Activated naive CD8-positive, alpha-beta T cell treated with anti-CD3 and anti-CD28 coated beads for 36 hours (primary cell): ENCODE measurements around the gene CSK. TPM values are rescaled to one million over a fixed set of nuclear protein-coding genes. Genes with fewer than 3 reads are reported as not detected.

Experiments used
- DNase-seq: peaks from one replicate; pipeline ENCODE4 v3.0.0; 2021
- H3K27ac Mint-ChIP-seq: one replicate; pipeline ENCODE4 v1.8.0; 2022; ENCODE audit warnings: mild to moderate bottlenecking, moderate library complexity, mixed read lengths
- H3K27me3 Mint-ChIP-seq: one replicate; pipeline ENCODE4 v1.8.0; 2022; ENCODE audit warnings: mild to moderate bottlenecking, mixed read lengths
- H3K36me3 Mint-ChIP-seq: one replicate; pipeline ENCODE4 v1.8.0; 2021; ENCODE audit warnings: mild to moderate bottlenecking, mixed read lengths
- H3K4me1 Mint-ChIP-seq: one replicate; pipeline ENCODE4 v1.8.0; 2021; ENCODE audit warnings: mixed read lengths
- H3K4me3 Mint-ChIP-seq: one replicate; pipeline ENCODE4 v1.8.0; 2022; ENCODE audit warnings: mild to moderate bottlenecking, moderate library complexity, mixed read lengths
- H3K9me3 Mint-ChIP-seq: one replicate; pipeline ENCODE4 v1.8.0; 2022; ENCODE audit warnings: mixed read lengths
- total RNA-seq, 2 experiments: library from RNA; stranded (reverse); gene quantifications; one replicate each; pipeline ENCODE4 v1.2.3, GENCODE V29; 2021

CSK gene
- total RNA-seq, 2 experiments from 2014 or later, result 308 to 310 TPM

DNA sequence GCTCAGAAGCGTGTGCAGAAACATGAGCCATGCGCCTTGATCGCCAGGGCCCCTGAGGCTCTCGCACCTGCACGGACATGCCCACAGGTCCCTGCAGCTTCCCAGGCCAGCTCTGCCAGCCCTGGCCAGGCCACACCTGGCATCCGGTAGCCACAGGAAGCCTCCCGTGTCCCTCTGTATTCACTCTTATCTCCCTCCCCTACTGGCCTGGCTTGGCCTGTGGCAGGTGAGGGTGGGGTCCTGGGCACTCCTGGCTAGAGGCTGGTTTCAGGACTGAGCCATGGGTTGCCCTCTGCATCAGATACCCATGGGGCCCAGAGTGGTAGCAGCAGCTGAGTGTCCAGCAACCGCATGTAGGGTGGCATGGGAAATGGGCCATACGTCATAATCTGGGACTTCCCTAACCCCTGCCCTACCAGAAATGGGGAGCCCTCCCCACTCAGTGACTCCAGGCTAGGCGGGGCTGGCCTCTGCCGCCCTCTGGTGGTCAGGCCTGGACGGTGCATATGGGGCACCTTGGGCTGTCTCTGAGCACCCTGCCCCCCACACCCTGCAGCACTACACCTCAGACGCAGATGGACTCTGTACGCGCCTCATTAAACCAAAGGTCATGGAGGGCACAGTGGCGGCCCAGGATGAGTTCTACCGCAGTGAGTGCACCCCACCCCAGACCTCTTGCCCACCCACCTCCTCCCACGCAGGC lies 18.1 kb downstream of the CSK start:
- no peaks in the 10 kb centered on the region for H3K9me3 Mint-ChIP-seq
- H3K4me1 Mint-ChIP-seq, result peaks cover 48% of the 10 kb centered on the region
- H3K27ac Mint-ChIP-seq, result peak overlapping the region; percentile 89
- peaks cover 40% of the 10 kb centered on the region for H3K36me3 Mint-ChIP-seq
- peak overlapping the region; percentile 4 for H3K4me3 Mint-ChIP-seq
- DNase-seq, result peak; percentile 87
- no peaks in the 10 kb centered on the region for H3K27me3 Mint-ChIP-seq

- Mint-ChIP-seq H3K36me3 (peaks cover 43% of the 10 kb centered on the region), H3K4me1 (peaks cover 42% of the 10 kb centered on the region), H3K9me3 (no peaks in the 10 kb centered on the region), H3K27ac (no peak overlapping the region), H3K27me3 (no peaks in the 10 kb centered on the region), H3K4me3 (no peak overlapping the region)
- DNase-seq, result no peak
Measured at GRCh38 chr15:74800559-74801094, 18.7 kb downstream of the CSK start.

- Mint-ChIP-seq H3K27me3 (no peaks in the 10 kb centered on the region), H3K27ac (peak overlapping the region; percentile 34), H3K4me1 (peaks cover 37% of the 10 kb centered on the region), H3K4me3 (no peak overlapping the region), H3K9me3 (no peaks in the 10 kb centered on the region), H3K36me3 (peaks cover 37% of the 10 kb centered on the region)
- no peak for DNase-seq
Measured at GRCh38 chr15:74801311-74801997, 19.6 kb downstream of the CSK start.

- Mint-ChIP-seq H3K27me3 (no peaks in the 10 kb centered on the region), H3K4me1 (peaks cover 39% of the 10 kb centered on the region), H3K4me3 (no peak overlapping the region), H3K36me3 (peaks cover 35% of the 10 kb centered on the region), H3K9me3 (no peaks in the 10 kb centered on the region), H3K27ac (no peak overlapping the region)
- no peak for DNase-seq
Measured at GRCh38 chr15:74802290-74802689, 20.4 kb downstream of the CSK start.

DNA sequence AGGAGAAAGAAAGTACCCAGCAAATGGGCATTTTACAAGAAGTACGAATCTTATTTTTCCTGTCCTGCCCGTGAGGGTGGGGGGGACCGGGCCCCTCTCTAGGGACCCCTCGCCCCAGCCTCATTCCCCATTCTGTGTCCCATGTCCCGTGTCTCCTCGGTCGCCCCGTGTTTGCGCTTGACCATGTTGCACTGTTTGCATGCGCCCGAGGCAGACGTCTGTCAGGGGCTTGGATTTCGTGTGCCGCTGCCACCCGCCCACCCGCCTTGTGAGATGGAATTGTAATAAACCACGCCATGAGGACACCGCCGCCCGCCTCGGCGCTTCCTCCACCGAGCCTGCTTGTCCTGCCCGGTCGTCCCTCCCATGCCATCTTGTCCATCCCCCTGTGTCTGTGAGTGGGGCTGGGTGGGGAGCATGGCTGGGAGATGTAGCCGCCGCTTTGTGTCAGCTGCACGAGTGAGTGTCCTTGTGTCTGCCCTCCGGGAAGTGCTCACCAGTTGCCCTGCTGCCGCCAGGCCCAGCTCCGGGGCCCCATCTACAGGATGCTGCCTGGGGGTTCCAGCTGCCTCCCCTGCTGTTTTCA lies 21.1 kb downstream of the CSK start:
- H3K27me3 Mint-ChIP-seq, result no peaks in the 10 kb centered on the region
- H3K36me3 Mint-ChIP-seq, result peaks cover 31% of the 10 kb centered on the region
- no peak overlapping the region for H3K4me3 Mint-ChIP-seq
- H3K9me3 Mint-ChIP-seq, result no peaks in the 10 kb centered on the region
- peaks cover 35% of the 10 kb centered on the region for H3K4me1 Mint-ChIP-seq
- no peak for DNase-seq
- peak overlapping the region; percentile 45 for H3K27ac Mint-ChIP-seq

GRCh38 chr15:74804935-74805334 lies 23.1 kb downstream of the CSK start:
- Mint-ChIP-seq H3K36me3 (peaks cover 24% of the 10 kb centered on the region), H3K4me3 (no peak overlapping the region), H3K4me1 (peaks cover 23% of the 10 kb centered on the region), H3K27me3 (no peaks in the 10 kb centered on the region), H3K27ac (peak overlapping the region; percentile 50), H3K9me3 (no peaks in the 10 kb centered on the region)
- DNase-seq, result no peak

DNA sequence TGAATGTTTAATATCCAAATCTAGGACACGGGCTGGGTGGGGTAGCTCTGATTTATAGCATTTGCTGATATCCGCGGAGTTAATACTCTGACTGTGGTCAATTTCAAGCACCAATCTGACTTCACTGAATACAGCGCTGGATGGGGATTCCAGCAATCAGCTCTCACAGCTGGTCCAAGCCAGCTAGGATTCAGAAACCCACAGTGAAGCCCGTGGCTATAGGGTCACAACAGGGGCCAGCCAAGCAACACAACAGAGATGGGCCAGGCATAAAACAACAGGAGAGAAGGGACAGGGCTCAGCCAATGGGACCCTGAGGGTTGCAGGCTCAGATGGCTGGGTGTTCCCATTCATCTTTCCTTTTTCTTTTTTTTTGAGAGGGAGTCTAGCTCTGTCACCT lies 25.4 kb downstream of the CSK start:
- no peak for DNase-seq
- Mint-ChIP-seq H3K9me3 (no peaks in the 10 kb centered on the region), H3K36me3 (peaks cover 20% of the 10 kb centered on the region), H3K4me1 (peaks cover 18% of the 10 kb centered on the region), H3K27me3 (no peaks in the 10 kb centered on the region), H3K4me3 (no peak overlapping the region), H3K27ac (peak overlapping the region; percentile 65)

DNA sequence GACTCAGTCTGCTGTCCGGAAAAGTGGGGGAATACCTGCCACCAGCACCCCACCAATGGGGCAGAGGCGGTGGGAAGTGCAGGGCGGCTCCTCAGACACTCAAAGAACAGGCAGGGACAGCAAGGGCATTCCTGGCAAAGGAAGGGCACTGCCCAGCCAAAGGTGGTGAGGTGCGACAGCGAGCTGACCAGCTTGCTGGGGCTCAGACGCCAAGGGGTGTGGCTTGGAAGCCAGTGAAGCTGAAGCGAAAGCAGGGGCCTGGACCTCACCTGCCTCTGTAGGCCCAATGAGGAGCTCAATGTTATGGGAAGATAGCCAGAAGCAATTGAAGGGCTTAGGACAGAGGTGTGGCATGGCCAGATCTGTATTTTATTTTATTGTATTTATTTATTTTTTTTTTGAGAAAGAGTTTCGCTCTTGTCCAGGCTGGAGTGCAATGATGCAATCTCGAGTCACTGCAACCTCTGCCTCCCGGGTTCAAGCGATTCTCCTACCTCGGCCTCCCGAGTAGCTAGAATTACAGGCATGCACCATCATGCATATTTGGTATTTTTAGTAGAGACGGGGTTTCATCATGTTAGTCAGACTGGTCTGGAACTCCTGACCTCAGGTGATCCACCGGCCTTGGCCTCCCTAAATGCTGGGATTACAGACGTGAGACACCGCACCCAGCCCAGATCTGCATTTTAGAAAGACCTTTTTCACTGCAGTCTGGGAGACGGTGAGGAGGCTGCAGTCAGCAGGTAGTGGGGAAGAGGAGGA lies 26.4 kb downstream of the CSK start:
- Mint-ChIP-seq H3K9me3 (no peaks in the 10 kb centered on the region), H3K4me3 (no peak overlapping the region), H3K27me3 (no peaks in the 10 kb centered on the region), H3K27ac (peak overlapping the region; percentile 61), H3K4me1 (peaks cover 18% of the 10 kb centered on the region), H3K36me3 (peaks cover 15% of the 10 kb centered on the region)
- no peak for DNase-seq

DNA sequence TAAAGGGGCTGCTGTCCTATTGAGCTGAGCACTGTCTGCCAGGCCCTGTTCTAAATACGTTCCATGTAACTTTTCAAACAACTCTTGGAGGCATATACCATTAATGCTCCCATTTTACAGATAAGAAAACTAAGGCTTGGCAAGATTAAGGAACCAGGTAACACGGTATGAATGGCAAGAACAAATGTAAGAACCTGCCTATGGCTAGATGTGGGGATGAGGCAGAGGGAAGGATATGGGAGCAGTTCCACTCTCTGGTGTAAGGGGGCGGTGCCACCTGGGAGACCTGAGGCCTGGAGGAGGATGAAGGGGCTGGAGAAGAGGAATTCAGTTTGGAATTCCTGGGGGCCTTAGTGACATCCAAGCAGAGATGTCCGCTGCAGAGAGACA lies 27.0 kb downstream of the CSK start:
- Mint-ChIP-seq H3K9me3 (no peaks in the 10 kb centered on the region), H3K27me3 (no peaks in the 10 kb centered on the region), H3K36me3 (peaks cover 14% of the 10 kb centered on the region), H3K4me1 (peaks cover 18% of the 10 kb centered on the region), H3K4me3 (no peak overlapping the region), H3K27ac (peak overlapping the region; percentile 8)
- no peak for DNase-seq

DNA sequence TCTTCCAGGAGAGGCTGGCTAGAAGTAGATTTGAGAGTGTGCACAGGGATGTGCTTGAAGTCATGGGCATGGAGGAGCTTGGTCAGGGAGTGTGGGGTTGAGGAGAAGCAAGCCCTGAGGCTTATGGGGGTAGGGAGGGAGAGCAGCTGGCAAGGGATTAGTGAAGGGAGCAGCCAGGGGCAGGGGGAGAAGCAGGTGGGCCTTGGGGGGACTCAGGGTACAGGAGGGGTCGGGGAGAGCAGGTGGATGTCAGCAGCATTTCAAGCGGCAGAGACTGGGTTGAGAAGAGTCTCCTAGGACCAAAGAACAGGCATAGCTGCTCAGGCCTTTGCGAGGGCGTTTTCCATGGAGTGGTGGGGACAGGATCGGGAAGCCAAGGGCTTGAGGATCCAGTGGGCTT lies 27.4 kb downstream of the CSK start:
- H3K27ac Mint-ChIP-seq, result no peak overlapping the region
- H3K9me3 Mint-ChIP-seq, result no peaks in the 10 kb centered on the region

DNA sequence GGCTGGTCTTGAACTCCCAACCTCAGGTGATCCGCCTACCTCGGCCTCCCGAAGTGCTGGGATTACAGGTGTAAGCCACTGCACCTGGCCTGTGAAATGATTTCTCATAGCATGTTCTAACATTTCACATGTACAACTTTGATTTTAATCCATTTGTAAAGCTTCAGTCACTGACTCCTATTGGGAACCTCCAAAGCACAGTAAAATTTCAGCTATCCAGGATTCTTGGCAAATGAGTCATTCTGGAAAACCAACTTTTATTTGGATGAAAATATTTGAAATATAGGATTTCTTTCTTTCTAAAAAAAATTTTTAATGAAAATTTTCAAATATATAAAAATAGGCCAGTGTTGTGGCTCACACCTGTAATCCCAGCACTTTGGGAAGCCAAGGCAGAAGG lies 28.1 kb downstream of the CSK start:
- Mint-ChIP-seq H3K4me3 (no peak overlapping the region), H3K27ac (no peak overlapping the region), H3K4me1 (peaks cover 16% of the 10 kb centered on the region), H3K36me3 (peaks cover 4% of the 10 kb centered on the region), H3K9me3 (no peaks in the 10 kb centered on the region), H3K27me3 (no peaks in the 10 kb centered on the region)
- no peak for DNase-seq

More for the DNA sequence above, 27.4 kb downstream of the CSK start:
- H3K4me3 Mint-ChIP-seq, result no peak overlapping the region
- peaks cover 18% of the 10 kb centered on the region for H3K4me1 Mint-ChIP-seq
- peaks cover 10% of the 10 kb centered on the region for H3K36me3 Mint-ChIP-seq
- no peak for DNase-seq
- no peaks in the 10 kb centered on the region for H3K27me3 Mint-ChIP-seq

GRCh38 chr15:74812533-74812932 lies 30.7 kb downstream of the CSK start, which contains the start of gene LMAN1L:
TSS of gene LMAN1L (plus strand) at chr15:74812835. CDS start at chr15:74812855, 20 bp downstream.
- Mint-ChIP-seq H3K9me3 (no peaks in the 10 kb centered on the region), H3K27ac (no peak within 1 kb of the TSS), H3K4me3 (no peak within 1 kb of the TSS), H3K36me3 (no peaks in the 10 kb centered on the region), H3K27me3 (no peaks in the 10 kb centered on the region), H3K4me1 (peaks cover 9% of the 10 kb centered on the region)
- DNase-seq, result no peak

- Mint-ChIP-seq H3K4me1 (peaks cover 5% of the 10 kb centered on the region), H3K27ac (no peak overlapping the region)
- no peak for DNase-seq
Measured at GRCh38 chr15:74815121-74815934, 33.4 kb downstream of the CSK start.

DNA sequence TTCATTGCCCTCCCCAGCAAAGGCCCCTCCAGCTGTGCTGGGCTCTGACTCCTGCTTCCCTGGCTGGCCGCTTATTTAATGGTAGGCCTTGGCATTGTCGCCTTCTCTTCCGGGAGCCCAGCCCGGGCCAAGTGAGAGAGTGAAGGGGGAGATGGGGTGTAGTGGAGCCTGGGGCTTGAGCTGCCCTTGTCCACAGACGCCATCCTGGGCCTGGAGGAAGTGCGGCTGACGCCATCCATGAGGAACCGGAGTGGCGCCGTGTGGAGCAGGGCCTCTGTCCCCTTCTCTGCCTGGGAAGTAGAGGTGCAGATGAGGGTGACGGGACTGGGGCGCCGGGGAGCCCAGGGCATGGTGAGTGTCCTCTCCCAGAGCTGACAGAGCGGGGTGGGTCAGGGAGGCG lies 34.1 kb downstream of the CSK start:
- Mint-ChIP-seq H3K27ac (no peak overlapping the region), H3K36me3 (no peaks in the 10 kb centered on the region), H3K9me3 (no peaks in the 10 kb centered on the region), H3K4me3 (no peak overlapping the region), H3K27me3 (peaks cover 3% of the 10 kb centered on the region), H3K4me1 (peaks cover 5% of the 10 kb centered on the region)
- DNase-seq, result no peak

More at GRCh38 chr15:74815121-74815934, 33.4 kb downstream of the CSK start:
- no peaks in the 10 kb centered on the region for H3K36me3 Mint-ChIP-seq
- H3K27me3 Mint-ChIP-seq, result peaks cover 3% of the 10 kb centered on the region
- no peaks in the 10 kb centered on the region for H3K9me3 Mint-ChIP-seq
- no peak overlapping the region for H3K4me3 Mint-ChIP-seq
